GM12878 (cell line): ENCODE results near the gene ARHGAP6. TPM values are rescaled to one million over a fixed set of nuclear protein-coding genes. Genes with fewer than 3 reads are reported as not detected.

Experiments used
- ATAC-seq: fragments of 200-7000 bp; cut with Tn5 transposase; 3 replicates; pipeline ENCODE4 v1.9.1; 2020; ENCODE audit warnings: mild to moderate bottlenecking, moderate library complexity
- BruUV-seq: library from RNA; stranded (reverse); fragments of 400-500 nt; replicated peaks from 2 replicates; lab custom pipeline; 2021; lab: Mats Ljungman, UMichigan
- CTCF ChIA-PET: fragments of 300-600 bp; sonication (Branson Sonifier 250); formaldehyde crosslinking; extraction: SDS; loops from one replicate; lab custom pipeline; 2021; ENCODE audit warnings: inconsistent platforms; lab: Yijun Ruan, JAX
- POLR2A ChIA-PET: fragments of 350-600 bp; formaldehyde crosslinking; extraction: SDS; loops from one replicate; lab custom pipeline; 2021; ENCODE audit warnings: inconsistent platforms; lab: Charles Lee
- RAD21 ChIA-PET: fragments of 300-600 bp; sonication (Branson Sonifier 250); formaldehyde crosslinking; loops from one replicate; lab custom pipeline; 2023; ENCODE audit warnings: antibody characterized with exemption; ENCODE audit not compliant: unreplicated experiment; lab: Charles Lee
- SMC1A ChIA-PET: fragments of 300-600 bp; sonication (Branson Sonifier 250); formaldehyde crosslinking; loops from one replicate; lab custom pipeline; 2023; ENCODE audit not compliant: unreplicated experiment, uncharacterized antibody; lab: Charles Lee
- DNase-seq: peaks from one replicate; pipeline ENCODE4 v3.0.0-alpha.2; 2011; ENCODE audit warnings: low read depth, low spot score
- FAIRE-seq: peaks from 3 replicates; lab custom pipeline; 2011; peaks lifted over from hg19 to GRCh38; lab: Jason Lieb, UNC
- H2AFZ ChIP-seq: 2 replicates; pipeline ENCODE4 v1.6.0; 2011; ENCODE audit warnings: low read depth, low read length, control low read depth; ENCODE audit not compliant: control insufficient read depth
- H3K27ac ChIP-seq: 2 replicates; pipeline ENCODE4 v1.5.1; 2011; ENCODE audit warnings: control low read depth; ENCODE audit not compliant: control insufficient read depth, insufficient read depth
- H3K27me3 ChIP-seq, 2 experiments: replicated peaks in 1 of 2; 2 replicates each; pipeline versions ENCODE4 v1.6.0 to v1.6.1; 2011; ENCODE audit warnings: low read length in 1 of 2; ENCODE audit not compliant: control insufficient read depth in 2 of 2, insufficient read depth in 2 of 2
- H3K36me3 ChIP-seq, 2 experiments: 2 replicates each; pipeline ENCODE4 v1.5.1; 2011; ENCODE audit warnings: low read length in 1 of 2; ENCODE audit not compliant: control insufficient read depth in 2 of 2, insufficient read depth in 2 of 2
- H3K4me1 ChIP-seq: 2 replicates; pipeline ENCODE4 v1.6.1; 2011; ENCODE audit warnings: mild to moderate bottlenecking, low read length, moderate library complexity, mixed read lengths; ENCODE audit not compliant: control insufficient read depth, insufficient read depth
- H3K4me2 ChIP-seq: 2 replicates; pipeline ENCODE4 v1.6.0; 2011; ENCODE audit warnings: control low read depth; ENCODE audit not compliant: control insufficient read depth, insufficient read depth
- H3K4me3 ChIP-seq: fragments of 200-600 bp; sonication (generic); 2 replicates; pipeline ENCODE4 v1.5.1; 2016
- H3K79me2 ChIP-seq: 2 replicates; pipeline ENCODE4 v1.6.0; 2011; ENCODE audit warnings: low read length; ENCODE audit not compliant: control insufficient read depth, insufficient read depth
- H3K9ac ChIP-seq: 2 replicates; pipeline ENCODE4 v1.8.0; 2011; ENCODE audit warnings: low read length, control low read depth, mixed read lengths; ENCODE audit not compliant: control insufficient read depth, insufficient read depth
- H3K9me3 ChIP-seq: replicated peaks from 3 replicates; pipeline ENCODE4 v1.5.1; 2011; ENCODE audit warnings: mild to moderate bottlenecking, low read length; ENCODE audit not compliant: control insufficient read depth, insufficient read depth
- H4K20me1 ChIP-seq: 2 replicates; pipeline ENCODE4 v1.6.0; 2011; ENCODE audit not compliant: control insufficient read depth, insufficient read depth
- BHLHE40 ChIP-seq, 2 experiments: fragments of 450-650 bp in 1 of 2; IDR thresholded peaks; 2 replicates each; pipeline ENCODE4 v1.6.1; 2011 to 2017; ENCODE audit warnings: low read depth in 2 of 2, borderline replicate concordance in 1 of 2, improper control_type of control experiment in 1 of 2, low read length in 1 of 2, mild to moderate bottlenecking in 1 of 2
- JUNB ChIP-seq: IDR thresholded peaks from 2 replicates; pipeline ENCODE4 v1.6.1; 2016; ENCODE audit warnings: antibody characterized with exemption, mild to moderate bottlenecking
- MTA2 ChIP-seq: fragments of 450-650 bp; IDR thresholded peaks from 2 replicates; pipeline ENCODE4 v1.6.1; 2016; ENCODE audit warnings: low read depth, mild to moderate bottlenecking, moderate library complexity
- MTA3 ChIP-seq: IDR thresholded peaks from 2 replicates; pipeline ENCODE4 v1.6.1; 2012; ENCODE audit warnings: low read length, inconsistent platforms, borderline replicate concordance
- WGBS: methylation state at CpG from one replicate; pipeline ENCODE4 v1.1.6; 2016; ENCODE audit warnings: low lambda C conversion rate; ENCODE audit not compliant: insufficient replicate concordance, insufficient coverage; ENCODE audit errors: missing lambda C conversion rate; 5-methylcytosine and 5-hydroxymethylcytosine counted together
- in situ Hi-C: fragments of 300-500 bp; cut with MboI; formaldehyde crosslinking; loops from 9 replicates; pipeline ENCODE4 v1.14.3; 2018; ENCODE audit warnings: mixed read lengths
- intact Hi-C: fragments of 100-400 bp; cut with micrococcal nuclease; formaldehyde crosslinking; loops from one replicate; pipeline ENCODE4 v1.14.2; 2022; ENCODE audit not compliant: unreplicated experiment
- polyA plus RNA-seq, 11 experiments: library from polyadenylated mRNA; depleted of rRNA in 4 of 11; unstranded in 6 of 11; stranded (reverse) in 5 of 11; fragments of >200 nt; fragmentation: Nextera tagmentation in 4 of 11; fragmentation: Illumina TruSeq in 1 of 11; extraction: Ambion mirVana in 4 of 11; extraction: Trizol in 1 of 11; gene quantifications; 1 replicate in 1 of 11; 2 replicates in 10 of 11; pipeline versions ENCODE4 v1.2.1 to v1.2.3, GENCODE V29; 2011 to 2016; ENCODE audit warnings: inconsistent platforms in 2 of 11, missing spikeins in 2 of 11, low read depth in 1 of 11
- total RNA-seq, 4 experiments: library from RNA; depleted of rRNA in 3 of 4; stranded (reverse); fragments of >200 nt in 3 of 4; fragmentation: Illumina TruSeq in 1 of 4; extraction: Trizol in 1 of 4; gene quantifications; 2 replicates each; pipeline versions ENCODE4 v1.2.1 to v1.2.3, GENCODE V29; 2013 to 2021
- TF ChIP-seq, protein P1 (sequence below): fragments of 450-650 bp; IDR thresholded peaks from 2 replicates; pipeline ENCODE4 v1.6.1; 2017; ENCODE audit warnings: mild to moderate bottlenecking, moderate library complexity

Gene ARHGAP6
- total and polyA plus RNA-seq, 10 of the 15 experiments (the other 5 are each of a cell fraction or from before 2014, with no cell fraction given): 0.20 to 1.8 (median 0.76) TPM

DNA sequence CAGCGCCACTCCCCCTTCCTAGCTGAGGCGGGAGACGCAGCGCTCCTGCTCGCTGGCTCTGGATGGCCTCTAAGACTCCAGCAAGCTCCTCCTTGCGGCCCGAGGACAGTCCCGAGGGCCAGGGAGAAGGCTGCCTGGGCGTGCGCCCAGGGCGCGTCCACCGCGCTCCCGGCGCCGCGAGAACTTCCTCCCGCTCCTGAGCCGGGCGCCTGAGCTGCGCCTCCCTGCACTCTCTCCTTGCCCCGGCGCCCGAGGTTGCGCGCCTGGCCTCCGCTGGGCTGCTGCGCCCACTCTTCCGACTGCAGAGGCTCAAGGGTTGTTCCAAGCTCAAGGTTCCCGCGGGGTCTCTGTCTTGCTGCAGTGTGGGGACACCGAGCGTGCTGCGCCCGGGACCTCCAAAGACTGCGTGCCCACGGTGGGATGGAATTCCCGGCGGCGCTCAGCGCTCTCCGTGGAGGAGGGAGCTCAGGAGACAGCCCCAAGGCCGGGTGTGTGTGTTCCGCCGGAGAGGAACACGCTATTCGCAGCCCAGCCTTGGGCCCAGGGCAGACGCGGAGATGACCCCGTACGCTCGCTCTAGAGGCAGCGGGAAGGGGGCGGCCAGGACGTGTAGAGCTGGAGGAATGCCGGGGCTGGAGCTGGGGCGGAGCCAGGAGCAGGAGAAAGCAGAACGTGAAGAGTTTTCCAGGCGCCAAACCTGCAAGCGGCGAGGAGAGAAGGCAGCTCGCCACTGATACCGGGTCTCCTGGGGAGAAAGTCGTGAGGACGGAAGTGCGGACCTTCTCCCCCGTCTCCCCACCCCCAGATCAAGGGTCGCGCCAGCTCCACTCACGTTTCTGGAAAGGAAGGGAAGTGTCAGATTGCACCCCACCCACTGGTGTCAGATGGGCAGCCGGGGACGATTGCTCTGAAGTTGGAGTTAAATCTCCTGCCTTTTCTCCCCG is at the start of gene ARHGAP6 (continued):
- TF ChIP-seq BHLHE40 (IDR thresholded peaks at IDR 0.05; ENCODE audit: borderline replicate concordance in 1 of 2, low read depth in 2 of 2, low read length in 1 of 2): no peak

DNA sequence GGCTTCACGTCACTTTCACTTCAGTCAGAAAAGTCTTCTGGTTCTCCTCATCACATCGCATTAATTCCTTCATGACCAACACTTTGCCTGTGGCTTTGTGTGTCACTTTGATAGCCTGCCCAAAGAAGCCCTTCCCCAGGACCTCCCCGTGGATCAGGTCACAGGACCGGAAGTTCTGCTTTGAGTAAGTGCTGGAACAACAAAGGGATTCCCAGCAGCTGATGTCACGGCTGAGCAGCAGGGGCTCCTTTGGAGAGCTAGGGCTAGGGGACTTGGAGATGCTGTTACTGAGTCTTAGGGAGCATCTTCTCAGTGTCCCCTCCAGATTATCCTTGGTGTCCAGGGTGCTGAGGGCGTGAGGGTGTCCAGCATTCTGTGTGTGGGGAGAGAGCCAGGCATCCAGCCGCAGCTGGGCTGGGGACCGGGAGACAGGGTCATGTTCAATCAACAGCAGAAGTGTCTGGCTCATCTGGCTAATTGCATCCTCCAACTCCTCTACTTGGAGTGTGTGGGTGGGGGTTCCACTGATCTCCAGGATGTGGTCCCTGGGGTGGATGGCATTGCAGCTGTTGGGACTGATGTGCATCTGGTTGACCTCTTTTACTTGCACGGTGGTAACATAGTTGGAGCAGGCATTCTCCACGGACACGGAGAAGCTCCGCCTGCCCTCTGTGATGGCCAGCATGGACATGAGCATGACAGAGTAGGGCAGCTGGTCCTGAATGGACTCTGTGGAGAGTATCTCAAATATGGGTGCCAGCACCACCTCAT is 39.2 kb upstream of the ARHGAP6 start:
- H3K79me2 ChIP-seq: no peaks in the 10 kb centered on the region
- DNase-seq (no peak), ATAC-seq (no peak), FAIRE-seq (no peak)
- no TSS peak for BruUV-seq
- ChIA-PET POLR2A (no interaction called here), CTCF (interaction anchor here (0.8 to 1.9 kb wide), 2 partner anchors 12 to 17 kb away, joined by 3 to 6 read pairs; no protein-coding TSS in a partner anchor), RAD21 (interaction anchor here (1.0 kb wide), 1 partner anchor 13 kb away, joined by 3 read pairs; no protein-coding TSS in a partner anchor), SMC1A (interaction anchor here (1.1 to 1.8 kb wide), 3 partner anchors 12 to 19 kb away, joined by 3 to 9 read pairs (median 3); no protein-coding TSS in a partner anchor)
- no peaks in the 10 kb centered on the region for H4K20me1 ChIP-seq
- no peak overlapping the region for H3K9ac ChIP-seq
- 69% methylated on average over 12 of the region's 12 CpGs for WGBS
- no peaks in the 10 kb centered on the region for H3K27me3 ChIP-seq
- H3K36me3 ChIP-seq: no peaks in the 10 kb centered on the region
- in situ Hi-C loops: no loop called here
- intact Hi-C loops: no loop called here
- TF ChIP-seq MTA3 (no peak), MTA2 (no peak), JUNB (no peak)
- TF ChIP-seq, protein P1, sequence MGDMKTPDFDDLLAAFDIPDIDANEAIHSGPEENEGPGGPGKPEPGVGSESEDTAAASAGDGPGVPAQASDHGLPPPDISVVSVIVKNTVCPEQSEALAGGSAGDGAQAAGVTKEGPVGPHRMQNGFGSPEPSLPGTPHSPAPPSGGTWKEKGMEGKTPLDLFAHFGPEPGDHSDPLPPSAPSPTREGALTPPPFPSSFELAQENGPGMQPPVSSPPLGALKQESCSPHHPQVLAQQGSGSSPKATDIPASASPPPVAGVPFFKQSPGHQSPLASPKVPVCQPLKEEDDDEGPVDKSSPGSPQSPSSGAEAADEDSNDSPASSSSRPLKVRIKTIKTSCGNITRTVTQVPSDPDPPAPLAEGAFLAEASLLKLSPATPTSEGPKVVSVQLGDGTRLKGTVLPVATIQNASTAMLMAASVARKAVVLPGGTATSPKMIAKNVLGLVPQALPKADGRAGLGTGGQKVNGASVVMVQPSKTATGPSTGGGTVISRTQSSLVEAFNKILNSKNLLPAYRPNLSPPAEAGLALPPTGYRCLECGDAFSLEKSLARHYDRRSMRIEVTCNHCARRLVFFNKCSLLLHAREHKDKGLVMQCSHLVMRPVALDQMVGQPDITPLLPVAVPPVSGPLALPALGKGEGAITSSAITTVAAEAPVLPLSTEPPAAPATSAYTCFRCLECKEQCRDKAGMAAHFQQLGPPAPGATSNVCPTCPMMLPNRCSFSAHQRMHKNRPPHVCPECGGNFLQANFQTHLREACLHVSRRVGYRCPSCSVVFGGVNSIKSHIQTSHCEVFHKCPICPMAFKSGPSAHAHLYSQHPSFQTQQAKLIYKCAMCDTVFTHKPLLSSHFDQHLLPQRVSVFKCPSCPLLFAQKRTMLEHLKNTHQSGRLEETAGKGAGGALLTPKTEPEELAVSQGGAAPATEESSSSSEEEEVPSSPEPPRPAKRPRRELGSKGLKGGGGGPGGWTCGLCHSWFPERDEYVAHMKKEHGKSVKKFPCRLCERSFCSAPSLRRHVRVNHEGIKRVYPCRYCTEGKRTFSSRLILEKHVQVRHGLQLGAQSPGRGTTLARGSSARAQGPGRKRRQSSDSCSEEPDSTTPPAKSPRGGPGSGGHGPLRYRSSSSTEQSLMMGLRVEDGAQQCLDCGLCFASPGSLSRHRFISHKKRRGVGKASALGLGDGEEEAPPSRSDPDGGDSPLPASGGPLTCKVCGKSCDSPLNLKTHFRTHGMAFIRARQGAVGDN: no peak
- H3K9me3 ChIP-seq: no peaks in the 10 kb centered on the region
- no peak overlapping the region for H3K4me3 ChIP-seq
- H3K27ac ChIP-seq: no peak overlapping the region
- H2AFZ ChIP-seq: no peak overlapping the region
- no peaks in the 10 kb centered on the region for H3K4me1 ChIP-seq
- no peak overlapping the region for H3K4me2 ChIP-seq
